Limb (tissue), 2 donors: ENCODE measurements around the gene GAS1.
A peak's percentile ranks its signal among the peaks of the same experiment; 100 is the strongest.

Experiments
- DNase-seq, 2 donors: peaks; one replicate each; pipeline ENCODE4 v3.0.0-alpha.2; 2016; ENCODE audit errors: extremely low spot score in 2 of 2

GAS1 gene

GRCh38 chr9:86926145-86926544 is 21.2 kb downstream of the GAS1 start:
- no peak for DNase-seq

GRCh38 chr9:86925686-86926085 is 21.6 kb downstream of the GAS1 start:
- DNase-seq = no peak

- no peak for DNase-seq
These were observed 23.1 kb downstream of the GAS1 start for GRCh38 chr9:86924206-86924605.

- DNase-seq = peak in 1 of 2 donors; percentile 69
These were observed 26.0 kb downstream of the GAS1 start for GRCh38 chr9:86921151-86921923.

- DNase-seq = no peak
These were observed 28.8 kb downstream of the GAS1 start for GRCh38 chr9:86918556-86918955.

- DNase-seq = no peak
These were observed 35.1 kb downstream of the GAS1 start for GRCh38 chr9:86912210-86912609.

GRCh38 chr9:86909388-86909787 is 37.9 kb downstream of the GAS1 start:
- no peak for DNase-seq

- DNase-seq = no peak
These were observed 39.0 kb downstream of the GAS1 start for GRCh38 chr9:86908261-86908660.

- DNase-seq = no peak
These were observed 40.0 kb downstream of the GAS1 start for GRCh38 chr9:86907346-86907745.

GRCh38 chr9:86903734-86904085 is 43.6 kb downstream of the GAS1 start:
- DNase-seq = peak in 1 of 2 donors; percentile 31

- peak; percentile 51 to 76 for DNase-seq
These were observed 44.1 kb downstream of the GAS1 start for GRCh38 chr9:86902991-86903733.

GRCh38 chr9:86902586-86902985 is 44.7 kb downstream of the GAS1 start:
- peak in 1 of 2 donors; percentile 52 for DNase-seq

GRCh38 chr9:86902176-86902575 is 45.1 kb downstream of the GAS1 start:
- DNase-seq = no peak

GRCh38 chr9:86901511-86901910 is 45.8 kb downstream of the GAS1 start:
- DNase-seq = no peak
